ENCODE results near the gene DDX17. TPM values are rescaled to one million over a fixed set of nuclear protein-coding genes. Genes with fewer than 3 reads are reported as not detected.
A peak's percentile ranks its signal among the peaks of the same experiment; 100 is the strongest.

The DDX17 gene
- total RNA-seq, 1 experiment from 2014 or later: 529 TPM

DNA sequence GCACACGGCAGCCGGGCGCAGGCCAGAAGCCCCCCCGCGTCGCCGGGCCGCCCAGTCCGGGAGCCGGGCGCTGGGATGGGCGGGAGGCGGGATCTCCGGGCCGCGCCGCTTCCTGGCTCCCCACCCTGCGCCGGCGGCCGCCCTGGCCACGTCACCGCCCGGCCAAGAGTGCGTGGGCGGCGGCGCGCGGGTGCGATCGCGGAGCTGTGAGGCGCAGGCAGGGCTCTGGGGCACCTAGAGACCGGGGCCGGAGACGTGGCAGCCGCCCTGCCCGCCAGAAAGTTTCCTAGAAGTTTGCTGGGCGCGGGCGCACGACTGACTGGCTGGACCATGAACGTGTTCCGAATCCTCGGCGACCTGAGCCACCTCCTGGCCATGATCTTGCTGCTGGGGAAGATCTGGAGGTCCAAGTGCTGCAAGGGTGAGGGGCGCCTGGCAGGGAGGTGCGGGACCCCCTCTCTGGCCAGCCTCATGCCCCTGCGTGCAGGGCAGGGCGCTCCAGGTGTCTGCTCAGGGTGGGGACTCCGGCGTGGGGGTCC is 38.1 kb downstream of the DDX17 start, which contains the start of gene KDELR3:
TSS of gene KDELR3 (plus strand) at position 193 of the 539 bp plus-strand sequence. CDS start at position 331, 138 bp downstream.
- Mint-ChIP-seq H3K4me1 (peaks cover 21 to 36% of the 10 kb centered on the region in 2 experiments), H3K36me3 (ENCODE audit: insufficient read depth in 1 of 3, low read depth in 3 of 3) (no peaks in the 10 kb centered on the region), H3K9me3 (no peaks in the 10 kb centered on the region), H3K27ac (no peak within 1 kb of the TSS), H3K4me3 (peak within 1 kb of the TSS; percentile 69 to 83), H3K27me3 (ENCODE audit: low read depth) (peaks cover 57% of the 10 kb centered on the region)
- peaks cover 3% of the 10 kb centered on the region for H4K20me1 ChIP-seq (ENCODE audit: control insufficient read depth, insufficient read depth, insufficient read length)
- no peak within 1 kb of the TSS for H3K9ac ChIP-seq (ENCODE audit: extremely low read depth, insufficient read length, low read length)
- no peak within 1 kb of the TSS for H2BK12ac ChIP-seq (ENCODE audit: insufficient read length, low read depth, low read length)
- no peak within 1 kb of the TSS for H4K5ac ChIP-seq (ENCODE audit: insufficient read length, low read depth, low read length)
- H3K27me3 ChIP-seq (ENCODE audit: insufficient read depth, low read length): no peaks in the 10 kb centered on the region; the same call in 1 of the 2 replicates
- H3K9me3 ChIP-seq (ENCODE audit: control insufficient read depth, low read depth, low read length): no peaks in the 10 kb centered on the region
- H2BK120ac ChIP-seq (ENCODE audit: low read depth, low read length, poor library complexity, severe bottlenecking): no peak within 1 kb of the TSS
- no peak within 1 kb of the TSS for H3K4ac ChIP-seq (ENCODE audit: low read depth, low read length)
- no peaks in the 10 kb centered on the region for H3K79me2 ChIP-seq (ENCODE audit: insufficient read depth, low read length)
- H3K79me1 ChIP-seq (ENCODE audit: insufficient read depth, low read depth, low read length, poor library complexity, severe bottlenecking): no peaks in the 10 kb centered on the region
- H2BK20ac ChIP-seq (ENCODE audit: low read depth, low read length, poor library complexity, severe bottlenecking): no peak within 1 kb of the TSS
- H3K56ac ChIP-seq (ENCODE audit: insufficient read length, low read depth, low read length): no peak within 1 kb of the TSS
- H3K4me1 ChIP-seq (ENCODE audit: insufficient read depth, low read length): no peaks in the 10 kb centered on the region
- no peak for DNase-seq
- H2AK5ac ChIP-seq (ENCODE audit: insufficient read length, low read length): no peak within 1 kb of the TSS
- no peak within 1 kb of the TSS for H4K91ac ChIP-seq (ENCODE audit: insufficient read length, low read depth, low read length)
- H3K14ac ChIP-seq (ENCODE audit: insufficient read depth, low read length): peak within 1 kb of the TSS; percentile 43; the same call in 1 of the 2 replicates
- no peak within 1 kb of the TSS for H4K8ac ChIP-seq (replicated peaks; ENCODE audit: insufficient read length, low read depth, low read length)
- TF ChIP-seq CTCF (conservative IDR thresholded peaks at IDR 0.05): no peak
- H3K27ac ChIP-seq (ENCODE audit: insufficient read length, low read depth, low read length): no peak within 1 kb of the TSS
- peaks cover 9% of the 10 kb centered on the region for H3K23me2 ChIP-seq (ENCODE audit: insufficient read length, low read depth, low read length, poor library complexity, severe bottlenecking)
- no peak within 1 kb of the TSS for H2AFZ ChIP-seq (ENCODE audit: low read length)
- H3K23ac ChIP-seq (ENCODE audit: insufficient read length, low read depth, low read length): no peak within 1 kb of the TSS
- H3T11ph ChIP-seq (ENCODE audit: low read length): no peak within 1 kb of the TSS
- no peak within 1 kb of the TSS for H3K18ac ChIP-seq (ENCODE audit: insufficient read length, low read depth, low read length)
- H2BK5ac ChIP-seq (ENCODE audit: insufficient read length, low read length): no peak within 1 kb of the TSS
- no peak within 1 kb of the TSS for H2BK15ac ChIP-seq (ENCODE audit: low read depth, low read length)
- H3K4me2 ChIP-seq (ENCODE audit: insufficient read depth, insufficient read length, low read length): peak within 1 kb of the TSS; percentile 15
- WGBS (ENCODE audit: extremely low coverage, insufficient read length, low lambda C conversion rate): no CpG with 5 or more reads among the region's 53 CpGs
